ENCODE results near the gene TAF15. TPM values are rescaled to one million over a fixed set of nuclear protein-coding genes. Genes with fewer than 3 reads are reported as not detected.

Gene TAF15
- total and polyA plus RNA-seq, 2 of the 4 experiments (the other 2 are of a cell fraction), result 46.8 to 98.0 TPM

DNA sequence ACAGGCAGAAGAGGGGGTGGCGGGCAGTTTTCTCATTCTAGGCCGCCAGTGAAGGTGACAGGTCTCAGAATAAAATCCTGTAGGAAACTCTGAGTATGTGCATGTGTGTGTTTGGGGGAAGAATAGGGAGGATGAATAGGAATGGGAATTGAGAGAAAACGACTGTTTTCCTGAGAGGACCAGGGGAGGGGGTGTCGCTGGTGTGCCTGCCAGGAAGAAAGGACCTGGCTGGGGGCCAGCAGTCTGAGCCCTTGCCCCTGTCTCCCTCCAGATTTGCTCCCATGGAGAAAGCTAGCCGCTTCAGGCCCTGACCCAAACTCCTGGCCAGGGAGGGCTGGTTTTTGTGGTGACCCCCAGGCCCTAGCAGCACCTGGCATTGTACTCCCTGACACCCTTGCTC is 34.2 kb upstream of the TAF15 start:
- Histone ChIP-seq H3K18ac (ENCODE audit: low read depth, low read length) (no peak overlapping the region), H3K4me2 (ENCODE audit: low read depth, low read length) (no peak overlapping the region), H3K9me1 (ENCODE audit: insufficient read depth, low read length) (peaks cover 16% of the 10 kb centered on the region), H2AK9ac (replicated peaks; ENCODE audit: low read depth, low read length, poor library complexity) (peak overlapping the region; percentile 26), H3K9ac (ENCODE audit: low read depth, low read length) (no peak overlapping the region), H3K36me3 (ENCODE audit: control insufficient read depth, insufficient read depth, low read length) (no peaks in the 10 kb centered on the region), H2BK20ac (ENCODE audit: low read depth, low read length) (no peak overlapping the region), H3K4me3 (ENCODE audit: insufficient read depth, low read depth, low read length) (no peak overlapping the region), H4K8ac (ENCODE audit: low read depth in 2 of 2, low read length in 2 of 2) (no peak overlapping the region), H3K4me1 (ENCODE audit: control insufficient read depth, insufficient read depth, low read length) (peaks cover 26% of the 10 kb centered on the region), H2BK5ac (ENCODE audit: low read depth, low read length, poor library complexity, severe bottlenecking) (no peak overlapping the region), H3K4ac (ENCODE audit: low read depth, low read length) (0 out of 2 replicates have a peak overlapping the region, but pooled peaks have one; percentile 14), H4K20me1 (ENCODE audit: insufficient read depth, low read length) (no peaks in the 10 kb centered on the region), H2BK15ac (ENCODE audit: low read depth, low read length) (no peak overlapping the region), H4K91ac (ENCODE audit: insufficient read depth, low read depth, low read length) (no peak overlapping the region), H3K27me3 (ENCODE audit: control insufficient read depth, insufficient read depth, low read length) (peaks cover 28% of the 10 kb centered on the region), H3K27ac (ENCODE audit: insufficient read depth, low read length) (no peak overlapping the region), H3K79me1 (ENCODE audit: low read depth in 1 of 2, low read length in 2 of 2) (no peaks in the 10 kb centered on the region), H2AFZ (replicated peaks; ENCODE audit: low read length, poor library complexity) (no peak overlapping the region), H3K9me3 (ENCODE audit: control insufficient read depth, insufficient read depth, low read length) (no peaks in the 10 kb centered on the region), H3K14ac (replicated peaks; ENCODE audit: low read depth, low read length) (no peak overlapping the region), H4K5ac (ENCODE audit: low read depth, low read length) (no peak overlapping the region), H3K56ac (ENCODE audit: extremely low read depth, insufficient read depth, low read length) (no peak overlapping the region), H2BK120ac (ENCODE audit: low read depth, low read length) (no peak overlapping the region), H2AK5ac (ENCODE audit: low read depth, low read length) (no peak overlapping the region), H3K23ac (ENCODE audit: low read depth, low read length) (no peak overlapping the region)
- no peak for DNase-seq
- dilution Hi-C loops (cut with HindIII; ENCODE audit: low sequenced_read_pairs, unreplicated experiment) (no loop called here), in situ Hi-C loops (cut with MboI; ENCODE audit: low sequenced_read_pairs) (no loop called here), intact Hi-C loops (cut with micrococcal nuclease) (no loop called here)
- BruUV-seq (replicated peaks), result no TSS peak
- POLR2A ChIA-PET (ENCODE audit: unreplicated experiment), result no interaction called here
- TF ChIP-seq MXI1 (IDR thresholded peaks at IDR 0.05; ENCODE audit: borderline replicate concordance, low read depth, low read length), result no peak
- no peak for TF ChIP-seq BHLHE40 (IDR thresholded peaks at IDR 0.05; ENCODE audit: low read depth, low read length)
- TF ChIP-seq CHD1 (IDR thresholded peaks at IDR 0.05; ENCODE audit: low read depth, low read length), result no peak
- no peak for TF ChIP-seq RCOR1 (IDR thresholded peaks at IDR 0.05; ENCODE audit: insufficient replicate concordance, low read length)
- no peak for TF ChIP-seq RAD21 (IDR thresholded peaks at IDR 0.05; ENCODE audit: low read length)
- TF ChIP-seq, protein P1, sequence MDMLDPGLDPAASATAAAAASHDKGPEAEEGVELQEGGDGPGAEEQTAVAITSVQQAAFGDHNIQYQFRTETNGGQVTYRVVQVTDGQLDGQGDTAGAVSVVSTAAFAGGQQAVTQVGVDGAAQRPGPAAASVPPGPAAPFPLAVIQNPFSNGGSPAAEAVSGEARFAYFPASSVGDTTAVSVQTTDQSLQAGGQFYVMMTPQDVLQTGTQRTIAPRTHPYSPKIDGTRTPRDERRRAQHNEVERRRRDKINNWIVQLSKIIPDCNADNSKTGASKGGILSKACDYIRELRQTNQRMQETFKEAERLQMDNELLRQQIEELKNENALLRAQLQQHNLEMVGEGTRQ (IDR thresholded peaks at IDR 0.05; ENCODE audit: low read depth, low read length), result no peak
- no peak for TF ChIP-seq CEBPB (IDR thresholded peaks at IDR 0.05; ENCODE audit: low read depth, low read length)
- TF ChIP-seq MAZ (IDR thresholded peaks at IDR 0.05; ENCODE audit: borderline replicate concordance, low read depth, low read length), result no peak
- no peak for TF ChIP-seq MAFK (IDR thresholded peaks at IDR 0.05; ENCODE audit: low read depth, low read length)
- no peak for TF ChIP-seq RFX5 (IDR thresholded peaks at IDR 0.05; ENCODE audit: low read depth, low read length)
- no peak for TF ChIP-seq POLR2A (IDR thresholded peaks at IDR 0.05; ENCODE audit: low read depth, low read length)
- TF ChIP-seq FOS (IDR thresholded peaks at IDR 0.05; ENCODE audit: low read depth, low read length), result no peak
- no peak for TF ChIP-seq SMC3 (IDR thresholded peaks at IDR 0.05; ENCODE audit: low read depth, low read length)
- TF ChIP-seq, protein P2, sequence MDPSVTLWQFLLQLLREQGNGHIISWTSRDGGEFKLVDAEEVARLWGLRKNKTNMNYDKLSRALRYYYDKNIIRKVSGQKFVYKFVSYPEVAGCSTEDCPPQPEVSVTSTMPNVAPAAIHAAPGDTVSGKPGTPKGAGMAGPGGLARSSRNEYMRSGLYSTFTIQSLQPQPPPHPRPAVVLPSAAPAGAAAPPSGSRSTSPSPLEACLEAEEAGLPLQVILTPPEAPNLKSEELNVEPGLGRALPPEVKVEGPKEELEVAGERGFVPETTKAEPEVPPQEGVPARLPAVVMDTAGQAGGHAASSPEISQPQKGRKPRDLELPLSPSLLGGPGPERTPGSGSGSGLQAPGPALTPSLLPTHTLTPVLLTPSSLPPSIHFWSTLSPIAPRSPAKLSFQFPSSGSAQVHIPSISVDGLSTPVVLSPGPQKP (IDR thresholded peaks at IDR 0.05; ENCODE audit: borderline replicate concordance, low read depth, low read length), result no peak
- TF ChIP-seq NFE2L2 (IDR thresholded peaks at IDR 0.05; ENCODE audit: low read depth, low read length), result no peak
- TF ChIP-seq, protein P3, sequence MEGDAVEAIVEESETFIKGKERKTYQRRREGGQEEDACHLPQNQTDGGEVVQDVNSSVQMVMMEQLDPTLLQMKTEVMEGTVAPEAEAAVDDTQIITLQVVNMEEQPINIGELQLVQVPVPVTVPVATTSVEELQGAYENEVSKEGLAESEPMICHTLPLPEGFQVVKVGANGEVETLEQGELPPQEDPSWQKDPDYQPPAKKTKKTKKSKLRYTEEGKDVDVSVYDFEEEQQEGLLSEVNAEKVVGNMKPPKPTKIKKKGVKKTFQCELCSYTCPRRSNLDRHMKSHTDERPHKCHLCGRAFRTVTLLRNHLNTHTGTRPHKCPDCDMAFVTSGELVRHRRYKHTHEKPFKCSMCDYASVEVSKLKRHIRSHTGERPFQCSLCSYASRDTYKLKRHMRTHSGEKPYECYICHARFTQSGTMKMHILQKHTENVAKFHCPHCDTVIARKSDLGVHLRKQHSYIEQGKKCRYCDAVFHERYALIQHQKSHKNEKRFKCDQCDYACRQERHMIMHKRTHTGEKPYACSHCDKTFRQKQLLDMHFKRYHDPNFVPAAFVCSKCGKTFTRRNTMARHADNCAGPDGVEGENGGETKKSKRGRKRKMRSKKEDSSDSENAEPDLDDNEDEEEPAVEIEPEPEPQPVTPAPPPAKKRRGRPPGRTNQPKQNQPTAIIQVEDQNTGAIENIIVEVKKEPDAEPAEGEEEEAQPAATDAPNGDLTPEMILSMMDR (conservative IDR thresholded peaks at IDR 0.05; ENCODE audit: low read depth, low read length), result no peak
- ATAC-seq (ENCODE audit: low read depth), result no peak
- WGBS, 2 experiments (ENCODE audit: extremely low coverage in 2 of 2, insufficient read length in 1 of 2), result no CpG with 5 or more reads among the region's 5 CpGs
- CTCF ChIA-PET, result interaction anchor here (1.1 to 2.1 kb wide), 2 partner anchors 11 to 34 kb away, joined by 5 to 7 read pairs; partner anchors contain the start of gene TAF15

All from IMR-90 (cell line).